ENCODE measurements around the gene C1QTNF5. TPM values are rescaled to one million over a fixed set of nuclear protein-coding genes. Genes with fewer than 3 reads are reported as not detected.

The C1QTNF5 gene
- total RNA-seq, 1 experiment from 2014 or later = 0.33 TPM

DNA sequence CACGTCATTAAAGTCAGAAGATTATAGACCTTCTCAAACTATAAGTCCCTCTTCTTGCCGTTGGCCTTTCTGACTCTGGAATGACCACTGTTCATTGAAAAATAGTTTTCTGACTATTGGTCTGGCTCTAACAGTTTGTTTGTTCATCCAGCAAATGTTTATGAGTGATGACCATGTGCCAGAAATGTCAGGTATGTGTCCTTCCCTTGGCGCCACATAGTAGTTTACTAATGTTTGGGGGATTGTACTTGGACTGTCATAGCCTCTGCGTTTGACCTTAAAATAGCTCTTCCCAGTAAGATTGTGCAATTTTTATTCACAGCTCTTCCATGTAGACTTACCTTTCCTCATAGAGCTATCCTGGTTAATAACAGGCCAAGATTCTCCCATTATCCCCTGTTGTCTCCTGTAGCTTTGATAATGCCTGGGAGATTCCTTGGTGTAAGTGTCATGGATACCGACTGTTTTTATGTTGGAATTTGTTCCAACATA is 37.4 kb downstream of the C1QTNF5 start:
- H3T11ph ChIP-seq (ENCODE audit: low read length) = no peak overlapping the region
- H3K14ac ChIP-seq (ENCODE audit: insufficient read depth, low read length) = no peak overlapping the region
- H4K5ac ChIP-seq (ENCODE audit: insufficient read length, low read depth, low read length) = no peak overlapping the region
- H3K9ac ChIP-seq (ENCODE audit: extremely low read depth, insufficient read length, low read length) = no peak overlapping the region
- H3K18ac ChIP-seq (ENCODE audit: insufficient read length, low read depth, low read length) = no peak overlapping the region
- H3K23ac ChIP-seq (ENCODE audit: insufficient read length, low read depth, low read length) = no peak overlapping the region
- no peak overlapping the region for H4K91ac ChIP-seq (ENCODE audit: insufficient read length, low read depth, low read length)
- H3K36me3 Mint-ChIP-seq (ENCODE audit: insufficient read depth in 1 of 3, low read depth in 3 of 3) = peaks cover 16 to 71% (median 64%) of the 10 kb centered on the region in 3 experiments; a peak in 6 of 7 replicates
- H3K79me2 ChIP-seq (ENCODE audit: insufficient read depth, low read length) = no peaks in the 10 kb centered on the region
- H3K23me2 ChIP-seq (ENCODE audit: insufficient read length, low read depth, low read length, poor library complexity, severe bottlenecking) = no peaks in the 10 kb centered on the region
- no peak overlapping the region for H3K27ac ChIP-seq (ENCODE audit: insufficient read length, low read depth, low read length)
- no peak for DNase-seq
- no CpG with 5 or more reads among the region's 5 CpGs for WGBS (ENCODE audit: extremely low coverage, insufficient read length, low lambda C conversion rate)
- no peak overlapping the region for H2BK5ac ChIP-seq (ENCODE audit: insufficient read length, low read length)
- H3K4me3 Mint-ChIP-seq = no peak overlapping the region
- no peaks in the 10 kb centered on the region for H4K20me1 ChIP-seq (ENCODE audit: control insufficient read depth, insufficient read depth, insufficient read length)
- H3K27ac Mint-ChIP-seq = no peak overlapping the region
- H2BK15ac ChIP-seq (ENCODE audit: low read depth, low read length) = no peak overlapping the region
- no peak overlapping the region for H4K8ac ChIP-seq (replicated peaks; ENCODE audit: insufficient read length, low read depth, low read length)
- no peaks in the 10 kb centered on the region for H3K79me1 ChIP-seq (ENCODE audit: insufficient read depth, low read depth, low read length, poor library complexity, severe bottlenecking)
- no peak overlapping the region for H3K4ac ChIP-seq (ENCODE audit: low read depth, low read length)
- H2BK20ac ChIP-seq (ENCODE audit: low read depth, low read length, poor library complexity, severe bottlenecking) = no peak overlapping the region
- no peak overlapping the region for H2BK12ac ChIP-seq (ENCODE audit: insufficient read length, low read depth, low read length)
- H3K27me3 ChIP-seq (ENCODE audit: insufficient read depth, low read length) = no peaks in the 10 kb centered on the region
- H3K9me3 Mint-ChIP-seq = no peaks in the 10 kb centered on the region
- TF ChIP-seq, protein P1, sequence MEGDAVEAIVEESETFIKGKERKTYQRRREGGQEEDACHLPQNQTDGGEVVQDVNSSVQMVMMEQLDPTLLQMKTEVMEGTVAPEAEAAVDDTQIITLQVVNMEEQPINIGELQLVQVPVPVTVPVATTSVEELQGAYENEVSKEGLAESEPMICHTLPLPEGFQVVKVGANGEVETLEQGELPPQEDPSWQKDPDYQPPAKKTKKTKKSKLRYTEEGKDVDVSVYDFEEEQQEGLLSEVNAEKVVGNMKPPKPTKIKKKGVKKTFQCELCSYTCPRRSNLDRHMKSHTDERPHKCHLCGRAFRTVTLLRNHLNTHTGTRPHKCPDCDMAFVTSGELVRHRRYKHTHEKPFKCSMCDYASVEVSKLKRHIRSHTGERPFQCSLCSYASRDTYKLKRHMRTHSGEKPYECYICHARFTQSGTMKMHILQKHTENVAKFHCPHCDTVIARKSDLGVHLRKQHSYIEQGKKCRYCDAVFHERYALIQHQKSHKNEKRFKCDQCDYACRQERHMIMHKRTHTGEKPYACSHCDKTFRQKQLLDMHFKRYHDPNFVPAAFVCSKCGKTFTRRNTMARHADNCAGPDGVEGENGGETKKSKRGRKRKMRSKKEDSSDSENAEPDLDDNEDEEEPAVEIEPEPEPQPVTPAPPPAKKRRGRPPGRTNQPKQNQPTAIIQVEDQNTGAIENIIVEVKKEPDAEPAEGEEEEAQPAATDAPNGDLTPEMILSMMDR (conservative IDR thresholded peaks at IDR 0.05) = no peak
- no peaks in the 10 kb centered on the region for H3K27me3 Mint-ChIP-seq (ENCODE audit: low read depth)
- H3K4me1 ChIP-seq (ENCODE audit: insufficient read depth, low read length) = no peaks in the 10 kb centered on the region
- no peak overlapping the region for H2AK5ac ChIP-seq (ENCODE audit: insufficient read length, low read length)
- peaks cover 10 to 18% of the 10 kb centered on the region in 2 experiments; a peak in 3 of 4 replicates for H3K4me1 Mint-ChIP-seq
- H3K4me2 ChIP-seq (ENCODE audit: insufficient read depth, insufficient read length, low read length) = no peak overlapping the region
- no peak overlapping the region for H3K56ac ChIP-seq (ENCODE audit: insufficient read length, low read depth, low read length)
- no peaks in the 10 kb centered on the region for H3K9me3 ChIP-seq (ENCODE audit: control insufficient read depth, low read depth, low read length)
- H2BK120ac ChIP-seq (ENCODE audit: low read depth, low read length, poor library complexity, severe bottlenecking) = no peak overlapping the region
- no peak overlapping the region for H2AFZ ChIP-seq (ENCODE audit: low read length)

Data from H9 (cell line).